ENCODE data around the gene PAQR4. TPM values are rescaled to one million over a fixed set of nuclear protein-coding genes. Genes with fewer than 3 reads are reported as not detected.
A peak's percentile ranks its signal among the peaks of the same experiment; 100 is the strongest.

PAQR4 gene
- total and polyA plus RNA-seq, 8 donors, result 2.7 to 43.2 (median 9.7) TPM

GRCh38 chr16:3003582-3004270 lies 34.6 kb downstream of the PAQR4 start:
- Histone ChIP-seq H3K4me1 (peaks cover 21 to 47% (median 33%) of the 10 kb centered on the region in 4 donors), H3K4me3 (peak overlapping the region in 3 of 4 donors; percentile 22 to 43 (median 26)), H3K9me3 (no peaks in the 10 kb centered on the region), H3K27ac (peak overlapping the region in 2 of 5 donors; percentile 53 to 84), H3K36me3 (no peaks in the 10 kb centered on the region), H3K27me3 (peaks cover 0 to 73% (median 11%) of the 10 kb centered on the region in 3 donors)
- intact Hi-C loops (cut with DNase I; ENCODE audit: low total_unique reads), result no loop called here
- peak; percentile 98 to 99 for DNase-seq
- TF ChIP-seq POLR2AphosphoS5 (IDR thresholded peaks at IDR 0.05), result peak; percentile 20 to 86 (median 46)
- TF ChIP-seq EP300 (IDR thresholded peaks at IDR 0.05), result no peak
- peak in 4 of 7 experiments; percentile 19 to 76 (median 34) for TF ChIP-seq CTCF (IDR thresholded peaks at IDR 0.05)
- 7 to 15% (median 8%) methylated on average over 27 to 58 of the region's 58 CpGs for WGBS, 5 donors

GRCh38 chr16:3004319-3004718 lies 35.2 kb downstream of the PAQR4 start:
- 0 to 2% (median 1%) methylated on average over 4 to 65 of the region's 67 CpGs for WGBS, 5 donors
- Histone ChIP-seq H3K27me3 (peaks cover 0 to 74% (median 17%) of the 10 kb centered on the region in 3 donors), H3K27ac (peak overlapping the region in 3 of 5 donors; percentile 45 to 84 (median 82)), H3K4me3 (peak overlapping the region; percentile 22 to 46 (median 34)), H3K9me3 (no peaks in the 10 kb centered on the region), H3K36me3 (no peaks in the 10 kb centered on the region), H3K4me1 (peaks cover 21 to 53% (median 35%) of the 10 kb centered on the region in 4 donors)
- intact Hi-C loops (cut with DNase I; ENCODE audit: low total_unique reads), result no loop called here
- TF ChIP-seq CTCF (IDR thresholded peaks at IDR 0.05), result no peak
- TF ChIP-seq POLR2A (IDR thresholded peaks at IDR 0.05), result no peak
- no peak for TF ChIP-seq POLR2AphosphoS5 (IDR thresholded peaks at IDR 0.05)
- no peak for TF ChIP-seq EP300 (IDR thresholded peaks at IDR 0.05)
- peak in 1 of 2 donors; percentile 62 for DNase-seq

GRCh38 chr16:3004781-3005284 lies 35.7 kb downstream of the PAQR4 start:
- Histone ChIP-seq H3K4me3 (peak overlapping the region; percentile 34 to 46 (median 40)), H3K27me3 (peaks cover 0 to 74% (median 22%) of the 10 kb centered on the region in 3 donors), H3K36me3 (no peaks in the 10 kb centered on the region), H3K9me3 (no peaks in the 10 kb centered on the region), H3K27ac (peak overlapping the region; percentile 45 to 84 (median 74)), H3K4me1 (peaks cover 21 to 58% (median 39%) of the 10 kb centered on the region in 4 donors)
- intact Hi-C loops (cut with DNase I; ENCODE audit: low total_unique reads), result no loop called here
- peak; percentile 56 to 76 for DNase-seq
- peak in 1 of 3 donors; percentile 5 for TF ChIP-seq POLR2AphosphoS5 (IDR thresholded peaks at IDR 0.05)
- no peak for TF ChIP-seq EP300 (IDR thresholded peaks at IDR 0.05)
- WGBS, 5 donors, result 4 to 8% (median 5%) methylated on average over 20 to 25 of the region's 25 CpGs

- peaks cover 33 to 72% (median 49%) of the 10 kb centered on the region in 4 donors for H3K4me1 ChIP-seq
- peak overlapping the region in 2 of 4 donors; percentile 4 to 17 for H3K4me3 ChIP-seq
- peak in 1 of 2 donors; percentile 79 for DNase-seq
- H3K9me3 ChIP-seq, result no peaks in the 10 kb centered on the region
- TF ChIP-seq POLR2A (IDR thresholded peaks at IDR 0.05) (no peak), EP300 (IDR thresholded peaks at IDR 0.05) (no peak), POLR2AphosphoS5 (IDR thresholded peaks at IDR 0.05) (no peak), CTCF (IDR thresholded peaks at IDR 0.05) (no peak)
- no peaks in the 10 kb centered on the region for H3K36me3 ChIP-seq
- 37 to 42% (median 38%) methylated on average over 12 to 13 of the region's 13 CpGs for WGBS, 5 donors
- intact Hi-C loops (cut with DNase I; ENCODE audit: low total_unique reads), result no loop called here
- peaks cover 5 to 82% (median 39%) of the 10 kb centered on the region in 3 donors for H3K27me3 ChIP-seq
- peak overlapping the region in 3 of 5 donors; percentile 3 to 67 (median 55) for H3K27ac ChIP-seq
Observed at GRCh38 chr16:3007059-3007956, 38.2 kb downstream of the PAQR4 start.
